Cardiac fibroblast (primary cell): ENCODE data around the gene MARCHF6.
"Not testable (repeated sequence)": the region's sequence is repeated elsewhere in the genome, so short reads cannot be mapped to it uniquely, and the experiment has no call there.

Experiments
- DNase-seq, 2 donors: peaks; one replicate each; pipeline versions ENCODE4 v3.0.0 to v3.0.0-alpha.2; 2010; ENCODE audit warnings: low read depth in 2 of 2
- H3K4me3 ChIP-seq, 2 donors: replicated peaks in 1 of 2; 1 replicate in 1 of 2; 2 replicates in 1 of 2; pipeline ENCODE4 v1.5.1; 2011; ENCODE audit warnings: low read depth in 2 of 2, low read length in 2 of 2, mild to moderate bottlenecking in 2 of 2, moderate library complexity in 1 of 2
- TF ChIP-seq, protein P1 (sequence below): IDR thresholded peaks from one replicate; pipeline ENCODE4 v1.5.1; 2011; ENCODE audit warnings: low read depth, mild to moderate bottlenecking, low read length, inconsistent platforms

The MARCHF6 gene

GRCh38 chr5:10308844-10309243, 44.7 kb upstream of the MARCHF6 start:
- H3K4me3 ChIP-seq, result no peak overlapping the region
- no peak for DNase-seq
- TF ChIP-seq, protein P1, sequence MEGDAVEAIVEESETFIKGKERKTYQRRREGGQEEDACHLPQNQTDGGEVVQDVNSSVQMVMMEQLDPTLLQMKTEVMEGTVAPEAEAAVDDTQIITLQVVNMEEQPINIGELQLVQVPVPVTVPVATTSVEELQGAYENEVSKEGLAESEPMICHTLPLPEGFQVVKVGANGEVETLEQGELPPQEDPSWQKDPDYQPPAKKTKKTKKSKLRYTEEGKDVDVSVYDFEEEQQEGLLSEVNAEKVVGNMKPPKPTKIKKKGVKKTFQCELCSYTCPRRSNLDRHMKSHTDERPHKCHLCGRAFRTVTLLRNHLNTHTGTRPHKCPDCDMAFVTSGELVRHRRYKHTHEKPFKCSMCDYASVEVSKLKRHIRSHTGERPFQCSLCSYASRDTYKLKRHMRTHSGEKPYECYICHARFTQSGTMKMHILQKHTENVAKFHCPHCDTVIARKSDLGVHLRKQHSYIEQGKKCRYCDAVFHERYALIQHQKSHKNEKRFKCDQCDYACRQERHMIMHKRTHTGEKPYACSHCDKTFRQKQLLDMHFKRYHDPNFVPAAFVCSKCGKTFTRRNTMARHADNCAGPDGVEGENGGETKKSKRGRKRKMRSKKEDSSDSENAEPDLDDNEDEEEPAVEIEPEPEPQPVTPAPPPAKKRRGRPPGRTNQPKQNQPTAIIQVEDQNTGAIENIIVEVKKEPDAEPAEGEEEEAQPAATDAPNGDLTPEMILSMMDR, result no peak

DNA sequence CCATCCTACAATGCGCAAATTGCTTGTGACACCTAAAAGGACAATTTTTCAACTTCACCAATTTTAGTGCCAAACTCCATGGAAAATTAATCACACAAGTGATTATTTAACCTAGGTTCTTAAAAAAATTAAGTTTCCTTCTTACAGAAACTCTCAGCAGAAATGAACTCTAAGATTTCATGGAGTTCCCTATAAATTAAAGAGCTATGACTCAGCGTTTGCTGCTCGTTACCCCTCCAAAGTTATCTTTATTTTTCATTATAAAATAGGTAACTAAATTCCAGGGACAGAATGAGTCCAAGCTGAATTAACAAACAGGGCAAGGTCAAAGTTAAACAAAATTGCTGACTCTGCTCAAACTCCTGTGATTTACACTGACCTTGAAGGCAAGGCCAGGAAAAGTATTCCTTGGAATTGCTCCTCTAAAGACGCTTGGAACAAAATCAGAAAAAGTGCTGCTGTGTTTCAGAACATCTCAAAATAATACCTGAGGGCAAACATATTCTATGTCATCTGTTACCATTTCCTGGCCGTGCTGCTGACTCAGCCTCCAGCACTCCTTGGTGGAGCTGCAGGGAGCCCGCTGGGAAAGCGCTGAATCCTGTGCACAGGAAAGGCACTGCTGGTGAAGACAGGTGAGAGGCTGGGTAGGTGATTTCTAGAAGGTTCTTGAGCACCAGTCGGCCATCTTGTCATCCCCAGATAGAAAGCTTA, 43.3 kb upstream of the MARCHF6 start:
- DNase-seq, result peak in 1 of 2 donors; percentile 31
- TF ChIP-seq, protein P1, result no peak
- H3K4me3 ChIP-seq, result no peak overlapping the region

GRCh38 chr5:10310835-10311570, 42.5 kb upstream of the MARCHF6 start:
- DNase-seq, result peak in 1 of 2 donors; percentile 41
- H3K4me3 ChIP-seq, result not testable (repeated sequence)

DNA sequence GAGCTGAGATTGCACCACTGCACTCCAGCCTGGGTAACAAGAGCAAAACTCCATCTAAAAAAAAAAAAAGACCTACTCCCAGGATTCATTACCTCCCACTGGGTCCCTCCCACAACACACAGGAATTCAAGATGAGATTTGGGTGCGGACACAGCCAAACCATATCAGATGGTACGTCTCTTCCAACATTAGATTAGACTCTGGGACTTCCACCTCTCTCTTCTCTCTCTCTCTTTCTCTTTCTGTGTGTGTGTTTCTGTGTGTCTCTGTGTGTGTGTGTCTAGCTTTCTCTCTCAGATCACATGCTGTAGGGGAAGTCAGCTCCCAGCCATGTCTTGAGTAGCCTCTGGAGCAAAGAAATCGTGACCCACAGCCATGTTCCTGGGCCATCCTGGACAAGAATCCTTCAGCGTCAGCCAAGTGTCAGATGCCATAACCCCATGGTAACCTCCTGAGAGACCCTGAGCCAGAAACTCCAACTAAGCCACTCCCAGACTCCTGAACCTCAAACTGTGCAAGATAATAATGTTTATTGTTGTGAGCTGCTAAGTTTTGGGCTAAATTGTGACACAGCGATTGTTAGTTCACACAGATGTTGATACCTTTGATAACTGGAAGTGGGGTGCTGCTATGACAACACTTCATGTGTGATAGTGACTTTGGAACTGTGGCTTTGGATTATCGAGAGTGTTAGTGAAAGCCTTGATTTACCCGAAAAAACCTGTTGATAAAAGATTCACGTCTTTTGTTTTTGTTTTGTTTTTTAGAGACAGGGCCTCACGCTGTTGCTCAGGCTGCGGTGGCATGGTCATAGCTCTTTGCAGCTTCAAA, 41.7 kb upstream of the MARCHF6 start:
- TF ChIP-seq, protein P1, result no peak
- no peak for DNase-seq
- no peak overlapping the region for H3K4me3 ChIP-seq

DNA sequence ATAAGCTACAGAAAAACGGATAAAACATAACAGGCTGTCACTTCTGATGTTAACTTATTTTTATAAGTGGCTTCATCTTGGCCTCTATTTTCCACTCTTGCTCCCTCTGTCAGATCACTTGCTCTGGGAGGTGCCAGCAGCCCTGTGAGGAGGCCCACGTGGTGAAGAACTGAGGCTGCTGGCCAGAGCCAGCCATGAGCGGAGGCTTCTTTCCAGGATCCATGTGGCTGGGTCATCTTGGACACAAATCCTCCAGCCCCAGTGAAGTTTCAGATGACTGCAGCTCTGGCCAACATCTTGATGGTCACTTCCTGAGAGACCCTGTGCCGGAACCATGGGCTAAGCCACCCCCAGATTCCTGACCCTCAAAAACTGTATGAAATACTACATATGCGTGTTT, 38.3 kb upstream of the MARCHF6 start:
- DNase-seq, result no peak
- no peak overlapping the region for H3K4me3 ChIP-seq
- TF ChIP-seq, protein P1, result no peak

- TF ChIP-seq, protein P1, result no peak
- no peak for DNase-seq
Measured at GRCh38 chr5:10315824-10316509, 37.5 kb upstream of the MARCHF6 start.

More at GRCh38 chr5:10315824-10316509, 37.5 kb upstream of the MARCHF6 start:
- H3K4me3 ChIP-seq, result no peak overlapping the region
